GM21526 (cell line): ENCODE data around the gene ARMCX1.
"Not testable (repeated sequence)": the region's sequence is repeated elsewhere in the genome, so short reads cannot be mapped to it uniquely, and the experiment has no call there.

Source experiments
- ATAC-seq: cut with Tn5 transposase; IDR thresholded peaks from one replicate; pipeline ENCODE4 v1.9.1; 2021; ENCODE audit warnings: moderate library complexity; ENCODE audit not compliant: unreplicated experiment, low FRiP score

Gene ARMCX1

GRCh38 chrX:101550362-101550750, at the start of gene ARMCX1:
ARMCX1 (plus strand) TSS chrX:101550547; CDS start chrX:101552931, 2,384 bp downstream.
- no peak for ATAC-seq

DNA sequence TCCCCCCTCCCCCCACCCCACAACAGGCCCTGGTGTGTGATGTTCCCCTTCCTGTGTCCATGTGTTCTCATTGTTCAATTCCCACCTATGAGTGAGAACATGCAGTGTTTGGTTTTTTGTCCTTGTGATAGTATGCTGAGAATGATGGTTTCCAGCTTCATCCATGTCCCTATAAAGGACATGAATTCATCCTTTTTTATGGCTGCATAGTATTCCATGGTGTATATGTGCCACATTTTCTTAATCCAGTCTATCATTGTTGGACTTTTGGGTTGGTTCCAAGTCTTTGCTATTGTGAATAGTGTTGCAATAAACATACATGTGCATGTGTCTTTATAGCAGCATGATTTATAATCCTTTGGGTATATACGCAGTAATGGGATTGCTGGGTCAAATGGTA, 47.4 kb upstream of the ARMCX1 start:
- ATAC-seq: not testable (repeated sequence)

DNA sequence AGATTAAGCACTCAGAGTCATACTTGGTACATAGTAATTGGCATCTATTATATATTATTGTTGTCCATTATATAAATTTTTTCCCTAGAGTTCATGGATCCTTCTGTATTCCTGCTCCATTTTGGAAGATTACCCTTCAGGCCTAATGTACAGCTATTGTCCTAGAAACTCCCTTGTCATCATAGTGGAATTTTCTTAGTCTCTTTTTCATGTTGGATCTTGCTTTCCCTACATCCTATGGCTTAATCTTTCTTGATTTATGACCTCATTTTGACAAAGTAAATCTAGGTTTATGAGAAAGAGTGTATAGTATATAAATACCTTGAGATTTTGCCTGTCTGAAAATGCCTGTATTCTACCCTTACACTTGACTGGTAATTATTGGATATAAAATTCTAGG, 43.0 kb upstream of the ARMCX1 start:
- ATAC-seq: no peak

DNA sequence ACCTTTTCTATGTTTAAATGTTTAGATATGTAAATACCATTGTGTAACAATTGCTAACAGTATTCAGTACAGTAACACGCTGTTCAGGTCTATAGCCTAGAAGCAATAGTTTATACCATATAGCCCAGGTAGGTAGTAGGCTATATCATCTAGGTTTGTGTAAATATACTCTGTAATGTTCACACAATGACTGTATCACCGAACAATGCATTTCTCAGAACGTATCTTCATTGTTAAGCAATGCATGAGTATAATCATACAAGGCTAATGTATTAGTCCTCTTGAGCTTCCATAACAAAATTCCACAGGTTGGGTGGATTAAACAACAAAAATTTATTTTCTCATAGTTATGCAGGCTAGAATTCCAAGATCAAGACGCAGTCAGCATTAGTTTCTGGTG, 42.4 kb upstream of the ARMCX1 start:
- ATAC-seq: no peak

DNA sequence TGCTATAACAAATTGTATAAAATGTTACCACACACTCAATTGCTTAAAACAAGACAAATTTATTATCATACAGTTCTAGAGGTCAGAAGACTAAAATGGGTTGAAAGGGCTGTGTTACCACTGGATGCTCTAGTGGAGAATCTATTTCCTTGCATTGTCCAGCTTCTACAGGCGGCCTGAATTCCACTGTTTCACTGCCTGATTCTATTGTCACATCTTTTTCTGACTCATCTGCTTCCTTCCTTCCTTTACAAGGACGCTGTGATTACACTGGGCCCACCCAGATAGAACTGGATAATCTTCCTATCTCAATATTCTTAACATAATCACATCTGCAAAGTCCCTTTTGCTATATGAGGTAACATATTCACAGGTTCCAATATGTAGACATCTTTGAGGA, 19.4 kb upstream of the ARMCX1 start:
- no peak for ATAC-seq

DNA sequence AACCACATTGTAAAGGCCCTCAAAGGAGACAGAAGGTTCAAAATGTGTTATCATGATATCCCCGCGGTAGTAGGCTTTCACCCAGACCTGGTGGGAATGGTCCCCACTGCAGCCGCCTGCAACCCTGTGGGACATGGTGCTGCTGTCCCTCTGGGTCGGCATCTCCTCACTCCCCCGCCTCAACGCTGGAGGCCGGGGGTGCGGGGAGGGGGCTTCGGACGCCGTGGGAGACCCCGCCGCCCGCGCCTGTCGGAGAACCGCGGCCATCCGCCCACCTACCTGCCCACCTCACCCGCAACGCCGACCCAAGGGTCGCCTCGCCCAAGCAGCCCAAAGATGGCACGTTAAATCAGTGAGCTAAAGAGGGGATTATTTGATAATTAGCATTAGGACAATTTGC, 11.2 kb upstream of the ARMCX1 start:
- no peak for ATAC-seq

DNA sequence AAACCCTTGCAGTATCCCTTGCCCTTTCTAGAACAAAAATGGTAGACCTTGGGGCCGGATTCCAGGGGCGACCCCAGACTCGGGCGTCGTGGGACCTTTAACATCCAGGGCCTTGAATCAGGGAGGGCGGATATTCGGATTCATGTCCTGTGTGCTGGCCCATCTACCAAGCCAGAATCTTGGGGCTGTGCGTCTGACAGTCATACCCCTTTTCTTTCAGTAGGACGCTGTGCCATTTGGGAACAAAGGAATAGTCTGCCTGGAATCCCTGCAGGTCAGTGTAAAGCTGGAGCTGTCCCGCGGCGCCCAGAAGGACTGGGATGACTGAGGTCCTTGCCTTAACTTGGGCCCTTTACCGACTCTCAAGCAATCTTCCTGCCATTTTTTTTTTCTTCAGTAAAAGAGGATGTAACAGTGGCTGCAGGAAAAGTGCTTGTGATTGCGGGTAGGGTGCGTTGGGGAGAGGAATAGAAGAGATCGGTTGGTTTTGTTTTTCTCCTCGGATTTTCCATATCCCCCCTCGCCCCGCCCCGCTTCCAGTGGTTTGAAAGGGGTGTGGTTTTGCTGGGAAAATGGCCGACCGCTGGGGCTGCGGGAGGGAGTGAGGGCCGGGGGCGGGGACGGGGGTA, 518 bp downstream of the ARMCX1 start:
- ATAC-seq: no peak

DNA sequence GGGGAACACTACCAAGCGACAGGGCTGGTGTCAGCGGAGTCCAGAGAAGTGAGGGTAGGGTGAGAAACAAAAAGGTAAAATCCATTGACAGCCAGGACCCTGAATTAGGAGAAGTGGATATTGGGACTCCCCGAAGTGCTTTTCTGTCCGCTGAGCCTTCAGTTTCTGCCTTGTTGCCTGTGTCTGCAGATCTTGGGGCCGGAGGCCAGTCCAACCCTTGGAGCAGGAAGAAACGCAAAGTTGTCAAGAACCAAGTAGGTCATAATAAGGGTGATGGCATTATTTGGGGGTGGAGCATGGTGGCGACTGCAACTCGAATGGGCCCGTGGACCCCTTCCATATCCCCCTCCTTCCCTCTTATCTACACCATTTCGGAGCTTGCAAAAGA, 1.0 kb downstream of the ARMCX1 start:
- no peak for ATAC-seq

GRCh38 chrX:101552714-101553113, 2.4 kb downstream of the ARMCX1 start:
- ATAC-seq: no peak

- ATAC-seq: no peak
Measured at GRCh38 chrX:101564651-101565050, 14.3 kb downstream of the ARMCX1 start.

DNA sequence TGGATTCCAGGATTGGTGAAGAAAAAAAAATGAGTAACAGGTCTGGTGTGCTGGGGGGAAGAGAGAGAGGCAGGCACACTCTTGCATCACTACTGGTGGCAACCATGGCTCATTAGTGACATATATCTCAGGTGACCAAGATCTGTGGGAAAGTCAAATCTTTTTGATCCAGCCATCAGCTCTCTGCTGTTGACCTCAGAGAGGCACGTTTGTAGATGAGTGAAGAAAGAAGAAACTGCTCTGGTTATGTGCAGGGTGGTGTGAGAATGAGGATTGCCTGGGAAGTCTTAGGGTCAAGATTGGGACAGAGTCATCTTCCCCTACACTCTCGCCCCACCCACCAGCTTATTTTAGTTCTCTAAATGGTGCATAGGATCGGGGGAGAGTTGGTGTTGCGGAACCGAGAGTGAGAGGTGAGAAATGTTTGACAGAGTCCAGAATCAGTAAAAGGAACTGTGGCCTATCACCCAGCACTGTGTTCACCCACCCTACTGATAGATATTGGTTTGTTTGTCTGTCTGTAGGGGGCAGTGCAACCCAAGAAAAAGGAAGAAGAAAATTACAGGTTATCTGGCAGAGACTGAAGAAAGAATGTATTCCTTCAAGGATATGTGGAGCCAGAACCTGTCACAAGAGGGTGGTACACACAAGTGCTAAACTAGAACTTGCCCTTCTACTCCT, 45.5 kb downstream of the ARMCX1 start:
- ATAC-seq: peak; percentile 99

- ATAC-seq: not testable (repeated sequence)
Measured at GRCh38 chrX:101599592-101599991, 49.2 kb downstream of the ARMCX1 start.

- no peak for ATAC-seq
Measured at GRCh38 chrX:101602077-101602476, 51.7 kb downstream of the ARMCX1 start.
